ENCODE data around the gene RNF208.

- TF ChIP-seq, protein P1, sequence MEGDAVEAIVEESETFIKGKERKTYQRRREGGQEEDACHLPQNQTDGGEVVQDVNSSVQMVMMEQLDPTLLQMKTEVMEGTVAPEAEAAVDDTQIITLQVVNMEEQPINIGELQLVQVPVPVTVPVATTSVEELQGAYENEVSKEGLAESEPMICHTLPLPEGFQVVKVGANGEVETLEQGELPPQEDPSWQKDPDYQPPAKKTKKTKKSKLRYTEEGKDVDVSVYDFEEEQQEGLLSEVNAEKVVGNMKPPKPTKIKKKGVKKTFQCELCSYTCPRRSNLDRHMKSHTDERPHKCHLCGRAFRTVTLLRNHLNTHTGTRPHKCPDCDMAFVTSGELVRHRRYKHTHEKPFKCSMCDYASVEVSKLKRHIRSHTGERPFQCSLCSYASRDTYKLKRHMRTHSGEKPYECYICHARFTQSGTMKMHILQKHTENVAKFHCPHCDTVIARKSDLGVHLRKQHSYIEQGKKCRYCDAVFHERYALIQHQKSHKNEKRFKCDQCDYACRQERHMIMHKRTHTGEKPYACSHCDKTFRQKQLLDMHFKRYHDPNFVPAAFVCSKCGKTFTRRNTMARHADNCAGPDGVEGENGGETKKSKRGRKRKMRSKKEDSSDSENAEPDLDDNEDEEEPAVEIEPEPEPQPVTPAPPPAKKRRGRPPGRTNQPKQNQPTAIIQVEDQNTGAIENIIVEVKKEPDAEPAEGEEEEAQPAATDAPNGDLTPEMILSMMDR (IDR thresholded peaks at IDR 0.05; ENCODE audit: poor library complexity, severe bottlenecking) = no peak
- TF ChIP-seq EP300 (conservative IDR thresholded peaks at IDR 0.05; ENCODE audit: poor library complexity, severe bottlenecking) = no peak
- TF ChIP-seq EZH2 (IDR thresholded peaks at IDR 0.05; ENCODE audit: borderline replicate concordance, insufficient read depth, low read length, poor library complexity, severe bottlenecking) = no peak
- TF ChIP-seq POLR2AphosphoS5 (IDR thresholded peaks at IDR 0.05) = no peak
- TF ChIP-seq SMC3 (conservative IDR thresholded peaks at IDR 0.05; ENCODE audit: poor library complexity) = no peak
- no peak for TF ChIP-seq TAF1 (IDR thresholded peaks at IDR 0.05; ENCODE audit: low read depth)
- no peak for TF ChIP-seq MXI1 (conservative IDR thresholded peaks at IDR 0.05; ENCODE audit: poor library complexity, severe bottlenecking)
- no peak for TF ChIP-seq RAD21 (conservative IDR thresholded peaks at IDR 0.05)
- TF ChIP-seq REST (IDR thresholded peaks at IDR 0.05; ENCODE audit: borderline replicate concordance) = no peak
Measured at GRCh38 chr9:137202966-137203365, 19.1 kb downstream of the RNF208 start.
